Hepatocyte (in vitro differentiated cells): ENCODE data around the gene GPR82. TPM values are rescaled to one million over a fixed set of nuclear protein-coding genes. Genes with fewer than 3 reads are reported as not detected.

Experiments used
- DNase-seq: peaks from one replicate; pipeline ENCODE4 v3.0.0-alpha.2; 2016; ENCODE audit warnings: low spot score
- H2AFZ ChIP-seq: fragments of 200-600 bp; sonication (generic); 2 replicates; pipeline ENCODE4 v1.6.0; 2016; ENCODE audit warnings: antibody characterized with exemption, mild to moderate bottlenecking
- H3K27ac ChIP-seq: fragments of 200-600 bp; sonication (generic); 2 replicates; pipeline ENCODE4 v1.5.1; 2016; ENCODE audit warnings: mild to moderate bottlenecking
- H3K27me3 ChIP-seq: fragments of 200-600 bp; sonication (generic); 2 replicates; pipeline ENCODE4 v1.6.1; 2016
- H3K36me3 ChIP-seq: fragments of 200-600 bp; sonication (generic); replicated peaks from 2 replicates; pipeline ENCODE4 v1.5.1; 2016; ENCODE audit warnings: low read depth; ENCODE audit not compliant: insufficient read depth
- H3K4me1 ChIP-seq: fragments of 200-600 bp; sonication (generic); 2 replicates; pipeline ENCODE4 v1.5.1; 2016; ENCODE audit warnings: mild to moderate bottlenecking, moderate library complexity; ENCODE audit not compliant: insufficient read depth
- H3K4me2 ChIP-seq: fragments of 200-600 bp; sonication (generic); 2 replicates; pipeline ENCODE4 v1.6.0; 2016
- H3K4me3 ChIP-seq: fragments of 200-600 bp; sonication (generic); 2 replicates; pipeline ENCODE4 v1.5.1; 2016; ENCODE audit warnings: mild to moderate bottlenecking
- H3K79me2 ChIP-seq: fragments of 200-600 bp; sonication (generic); 2 replicates; pipeline ENCODE4 v1.6.0; 2017; ENCODE audit warnings: mild to moderate bottlenecking
- H3K9me2 ChIP-seq: fragments of 200-600 bp; sonication (generic); replicated peaks from 2 replicates; pipeline ENCODE4 v1.6.0; 2017; ENCODE audit warnings: mild to moderate bottlenecking; ENCODE audit not compliant: insufficient read depth
- H3K9me3 ChIP-seq: fragments of 200-600 bp; sonication (generic); 2 replicates; pipeline ENCODE4 v1.5.1; 2016; ENCODE audit warnings: low read depth, mild to moderate bottlenecking
- H4K20me1 ChIP-seq: fragments of 200-600 bp; sonication (generic); 2 replicates; pipeline ENCODE4 v1.6.0; 2016; ENCODE audit warnings: mild to moderate bottlenecking; ENCODE audit not compliant: insufficient read depth, poor library complexity, severe bottlenecking
- EZH2 ChIP-seq: fragments of 200-600 bp; sonication (generic); IDR thresholded peaks from 2 replicates; pipeline ENCODE4 v1.6.1; 2016; ENCODE audit warnings: antibody characterized with exemption, mild to moderate bottlenecking, borderline replicate concordance
- EZH2phosphoT487 ChIP-seq: fragments of 200-600 bp; sonication (generic); IDR thresholded peaks from one replicate; pipeline ENCODE4 v1.6.1; 2018; ENCODE audit warnings: antibody characterized with exemption, mild to moderate bottlenecking, low read depth, moderate library complexity; ENCODE audit not compliant: unreplicated experiment, severe bottlenecking
- WGBS: methylation state at CpG from one replicate; pipeline ENCODE4 v1.1.6; 2016; ENCODE audit warnings: low lambda C conversion rate; ENCODE audit errors: missing lambda C conversion rate; 5-methylcytosine and 5-hydroxymethylcytosine counted together
- polyA plus RNA-seq: library from polyadenylated mRNA; unstranded; fragments of >200 nt; fragmentation: Nextera tagmentation; extraction: Ambion mirVana; gene quantifications from 2 replicates; pipeline ENCODE4 v1.2.1, GENCODE V29; 2016
- total RNA-seq: library from RNA; depleted of rRNA; stranded (reverse); fragments of >200 nt; gene quantifications from 2 replicates; pipeline ENCODE4 v1.2.3, GENCODE V29; 2014
- TF ChIP-seq, protein P1 (sequence below): fragments of 200-600 bp; sonication (generic); IDR thresholded peaks from 2 replicates; pipeline ENCODE4 v1.5.1; 2016; ENCODE audit warnings: antibody characterized with exemption, mild to moderate bottlenecking; ENCODE audit not compliant: poor library complexity

GPR82 gene
- total and polyA plus RNA-seq, 2 experiments from 2014 or later = 0.20 to 0.69 TPM

DNA sequence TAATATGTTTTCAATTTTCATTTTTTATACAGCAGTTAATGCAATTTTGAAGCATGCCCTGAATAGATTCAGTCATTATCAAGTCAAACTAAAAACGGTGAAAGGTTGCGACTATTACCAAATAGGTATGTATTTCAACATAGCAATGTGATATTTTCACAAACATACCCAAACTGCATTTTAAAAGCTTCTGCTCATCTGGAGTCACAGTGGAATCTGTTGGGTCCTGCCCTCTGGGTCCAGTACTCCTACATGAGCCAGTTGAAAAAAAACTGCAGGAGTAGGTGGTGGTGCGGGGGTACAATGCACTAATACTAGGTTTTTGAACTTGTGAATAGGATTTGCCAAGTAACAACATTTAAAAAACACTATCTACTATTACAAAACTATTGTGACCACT, 34.3 kb upstream of the GPR82 start:
- WGBS = 79% methylated on average over 3 of the region's 3 CpGs
- Histone ChIP-seq H3K4me1 (no peaks in the 10 kb centered on the region), H3K79me2 (no peaks in the 10 kb centered on the region), H4K20me1 (no peaks in the 10 kb centered on the region), H2AFZ (no peak overlapping the region), H3K4me3 (no peak overlapping the region), H3K4me2 (no peak overlapping the region), H3K9me3 (no peaks in the 10 kb centered on the region), H3K36me3 (no peaks in the 10 kb centered on the region), H3K27ac (no peak overlapping the region), H3K9me2 (no peaks in the 10 kb centered on the region), H3K27me3 (no peaks in the 10 kb centered on the region)
- DNase-seq = no peak
- TF ChIP-seq, protein P1, sequence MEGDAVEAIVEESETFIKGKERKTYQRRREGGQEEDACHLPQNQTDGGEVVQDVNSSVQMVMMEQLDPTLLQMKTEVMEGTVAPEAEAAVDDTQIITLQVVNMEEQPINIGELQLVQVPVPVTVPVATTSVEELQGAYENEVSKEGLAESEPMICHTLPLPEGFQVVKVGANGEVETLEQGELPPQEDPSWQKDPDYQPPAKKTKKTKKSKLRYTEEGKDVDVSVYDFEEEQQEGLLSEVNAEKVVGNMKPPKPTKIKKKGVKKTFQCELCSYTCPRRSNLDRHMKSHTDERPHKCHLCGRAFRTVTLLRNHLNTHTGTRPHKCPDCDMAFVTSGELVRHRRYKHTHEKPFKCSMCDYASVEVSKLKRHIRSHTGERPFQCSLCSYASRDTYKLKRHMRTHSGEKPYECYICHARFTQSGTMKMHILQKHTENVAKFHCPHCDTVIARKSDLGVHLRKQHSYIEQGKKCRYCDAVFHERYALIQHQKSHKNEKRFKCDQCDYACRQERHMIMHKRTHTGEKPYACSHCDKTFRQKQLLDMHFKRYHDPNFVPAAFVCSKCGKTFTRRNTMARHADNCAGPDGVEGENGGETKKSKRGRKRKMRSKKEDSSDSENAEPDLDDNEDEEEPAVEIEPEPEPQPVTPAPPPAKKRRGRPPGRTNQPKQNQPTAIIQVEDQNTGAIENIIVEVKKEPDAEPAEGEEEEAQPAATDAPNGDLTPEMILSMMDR = no peak

DNA sequence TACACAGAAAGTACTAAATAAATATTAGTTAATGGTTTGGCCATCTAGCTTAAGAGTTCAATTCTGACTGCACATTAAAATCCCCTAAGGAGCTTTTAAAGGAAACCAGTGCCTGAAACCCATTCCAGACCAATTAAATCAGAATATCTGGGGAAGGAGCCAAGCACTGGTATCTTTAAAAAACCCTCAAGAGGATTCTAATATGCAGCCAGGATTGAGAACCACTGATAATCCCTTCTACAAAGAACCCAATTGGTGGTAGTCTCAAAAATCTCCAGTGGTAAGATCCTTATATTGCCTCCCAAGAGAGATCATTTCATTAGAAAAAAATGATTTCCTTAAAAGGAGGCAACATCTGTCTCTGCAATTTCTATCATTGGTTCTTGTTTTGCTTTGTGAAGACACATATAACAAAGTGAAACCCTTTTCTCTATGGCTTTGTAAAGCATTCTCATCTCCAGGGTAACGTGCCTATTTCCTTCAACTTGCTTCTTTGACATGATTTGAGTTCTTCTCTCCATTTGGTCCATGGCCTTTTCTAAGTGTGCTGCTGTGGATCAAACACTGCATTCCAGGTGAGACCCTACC, 31.7 kb upstream of the GPR82 start:
- H3K9me3 ChIP-seq = no peaks in the 10 kb centered on the region
- H3K27me3 ChIP-seq = no peaks in the 10 kb centered on the region
- no peaks in the 10 kb centered on the region for H4K20me1 ChIP-seq
- H3K4me3 ChIP-seq = no peak overlapping the region
- 74% methylated on average over 1 of the region's 1 CpG for WGBS
- H3K27ac ChIP-seq = no peak overlapping the region
- no peaks in the 10 kb centered on the region for H3K4me1 ChIP-seq
- H2AFZ ChIP-seq = no peak overlapping the region
- H3K9me2 ChIP-seq = no peaks in the 10 kb centered on the region
- no peak for TF ChIP-seq EZH2
- no peak for TF ChIP-seq EZH2phosphoT487
- TF ChIP-seq, protein P1 = no peak
- no peaks in the 10 kb centered on the region for H3K79me2 ChIP-seq
- DNase-seq = no peak
- no peak overlapping the region for H3K4me2 ChIP-seq
- no peaks in the 10 kb centered on the region for H3K36me3 ChIP-seq

DNA sequence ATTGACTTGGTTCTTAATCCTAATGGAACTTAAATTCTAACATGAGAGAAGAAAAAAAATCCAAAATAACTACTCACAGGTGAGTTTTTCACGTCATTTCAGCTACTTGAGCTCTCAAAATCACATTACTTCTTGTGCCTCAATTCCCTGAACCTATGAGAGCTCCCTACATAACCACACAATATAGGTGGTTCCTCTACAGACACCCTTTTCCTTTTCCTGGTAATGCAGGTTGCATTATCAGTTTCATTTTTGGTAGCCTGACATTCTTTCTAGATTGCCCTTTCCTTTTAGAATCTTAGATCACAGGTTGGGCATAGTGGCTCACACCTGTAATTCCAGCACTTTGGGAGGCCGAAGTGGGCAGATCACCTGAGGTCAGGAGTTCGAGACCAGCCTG, 31.0 kb upstream of the GPR82 start:
- no peaks in the 10 kb centered on the region for H3K36me3 ChIP-seq
- DNase-seq = no peak
- H3K9me2 ChIP-seq = no peaks in the 10 kb centered on the region
- H3K4me1 ChIP-seq = no peaks in the 10 kb centered on the region
- H3K4me3 ChIP-seq = no peak overlapping the region
- WGBS = 84% methylated on average over 3 of the region's 3 CpGs
- H3K27me3 ChIP-seq = no peaks in the 10 kb centered on the region
- no peaks in the 10 kb centered on the region for H3K9me3 ChIP-seq
- no peak overlapping the region for H2AFZ ChIP-seq
- H3K4me2 ChIP-seq = no peak overlapping the region
- H3K79me2 ChIP-seq = no peaks in the 10 kb centered on the region
- no peaks in the 10 kb centered on the region for H4K20me1 ChIP-seq
- TF ChIP-seq EZH2phosphoT487 = no peak
- TF ChIP-seq EZH2 = no peak
- TF ChIP-seq, protein P1 = no peak
- H3K27ac ChIP-seq = no peak overlapping the region

DNA sequence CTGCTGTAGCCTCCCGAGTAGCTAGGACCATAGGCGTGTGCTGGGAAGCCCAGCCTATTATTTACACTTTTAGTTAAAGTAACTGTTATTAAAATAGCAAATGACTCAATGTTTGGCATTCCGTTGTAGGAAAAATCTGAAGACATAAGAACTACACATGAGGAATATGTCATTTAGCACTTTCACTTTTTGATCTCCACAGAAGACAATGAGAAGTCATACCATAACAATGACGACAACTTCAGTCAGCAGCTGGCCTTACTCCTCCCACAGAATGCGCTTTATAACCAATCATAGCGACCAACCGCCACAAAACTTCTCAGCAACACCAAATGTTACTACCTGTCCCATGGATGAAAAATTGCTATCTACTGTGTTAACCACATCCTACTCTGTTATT, 28.6 kb upstream of the GPR82 start:
- no peaks in the 10 kb centered on the region for H3K79me2 ChIP-seq
- no peaks in the 10 kb centered on the region for H3K9me3 ChIP-seq
- no peaks in the 10 kb centered on the region for H3K4me1 ChIP-seq
- 83% methylated on average over 7 of the region's 7 CpGs for WGBS
- H3K27me3 ChIP-seq = no peaks in the 10 kb centered on the region
- TF ChIP-seq EZH2 (no peak), EZH2phosphoT487 (no peak)
- TF ChIP-seq, protein P1 = no peak
- no peak overlapping the region for H3K4me3 ChIP-seq
- H4K20me1 ChIP-seq = no peaks in the 10 kb centered on the region
- no peaks in the 10 kb centered on the region for H3K36me3 ChIP-seq
- H2AFZ ChIP-seq = no peak overlapping the region
- no peak overlapping the region for H3K27ac ChIP-seq
- H3K4me2 ChIP-seq = no peak overlapping the region
- no peaks in the 10 kb centered on the region for H3K9me2 ChIP-seq
- no peak for DNase-seq
